HG02678 (cell line): ENCODE data around the gene NOC4L.
"Not testable (repeated sequence)": the region's sequence is repeated elsewhere in the genome, so short reads cannot be mapped to it uniquely, and the experiment has no call there.

ENCODE experiments used
- ATAC-seq: cut with Tn5 transposase; IDR thresholded peaks from one replicate; pipeline ENCODE4 v1.9.1; 2021; ENCODE audit warnings: mild to moderate bottlenecking, moderate library complexity; ENCODE audit not compliant: unreplicated experiment

Gene NOC4L

GRCh38 chr12:132180648-132181546 lies 36.6 kb downstream of the NOC4L start:
- ATAC-seq = no peak

GRCh38 chr12:132181570-132182200 lies 37.4 kb downstream of the NOC4L start:
- no peak for ATAC-seq

DNA sequence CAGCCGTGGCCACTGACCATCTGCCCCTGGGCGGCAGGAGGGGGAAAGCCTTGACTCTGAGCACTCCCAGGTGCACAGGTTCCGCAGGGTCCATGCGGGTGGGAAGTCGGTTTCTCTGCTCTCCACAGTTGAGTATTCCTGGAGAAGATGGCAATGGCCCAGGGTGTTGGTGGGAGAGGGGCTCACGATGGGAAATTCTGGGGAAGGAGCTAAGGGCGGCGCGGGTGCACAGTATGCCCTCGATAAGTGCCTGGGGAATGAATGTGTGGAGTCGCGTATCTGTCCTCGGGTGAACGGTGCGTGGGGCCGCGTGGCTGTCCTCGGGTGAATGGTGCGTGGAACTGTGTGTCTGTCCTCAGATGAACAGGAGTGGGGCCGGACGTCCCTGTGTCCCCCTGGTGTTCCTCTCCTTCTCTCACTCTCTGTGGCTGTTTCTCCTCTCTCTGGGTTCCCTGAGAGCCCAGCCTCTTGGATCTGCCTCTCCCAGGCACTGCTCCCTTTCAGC lies 38.0 kb downstream of the NOC4L start:
- ATAC-seq = no peak

DNA sequence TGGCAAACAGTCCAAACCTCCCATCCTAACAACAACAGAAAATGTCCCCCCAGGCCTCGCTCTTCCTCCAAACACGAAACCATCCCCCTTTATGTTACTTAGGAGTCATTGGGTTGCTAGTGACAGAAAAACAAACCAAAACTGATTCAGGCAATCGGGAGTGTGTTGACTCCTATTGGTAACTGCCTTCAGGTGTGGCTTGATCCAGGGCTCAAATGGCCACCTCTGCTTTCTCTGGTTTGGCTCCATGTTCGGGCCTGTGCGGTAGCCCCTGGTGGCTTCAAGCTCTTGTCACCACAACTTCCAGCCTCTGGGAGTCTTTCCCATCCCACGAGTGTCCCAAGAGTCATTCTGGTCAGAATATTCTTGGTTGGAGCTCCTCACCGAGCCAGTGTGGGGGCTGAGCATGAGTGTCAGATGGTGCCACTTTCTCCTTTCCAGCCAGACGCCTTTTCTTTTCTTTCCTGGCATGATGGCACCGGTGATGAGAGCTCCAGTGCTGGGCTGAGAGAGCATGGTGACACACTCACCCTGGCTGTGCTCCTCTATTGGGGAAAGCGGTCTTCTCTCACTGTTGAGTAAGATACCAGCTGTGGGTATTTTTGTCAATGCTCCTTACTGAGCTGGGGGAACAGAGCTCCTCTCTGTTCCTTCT lies 38.6 kb downstream of the NOC4L start:
- no peak for ATAC-seq

GRCh38 chr12:132185705-132186104 lies 41.4 kb downstream of the NOC4L start:
- ATAC-seq = no peak

DNA sequence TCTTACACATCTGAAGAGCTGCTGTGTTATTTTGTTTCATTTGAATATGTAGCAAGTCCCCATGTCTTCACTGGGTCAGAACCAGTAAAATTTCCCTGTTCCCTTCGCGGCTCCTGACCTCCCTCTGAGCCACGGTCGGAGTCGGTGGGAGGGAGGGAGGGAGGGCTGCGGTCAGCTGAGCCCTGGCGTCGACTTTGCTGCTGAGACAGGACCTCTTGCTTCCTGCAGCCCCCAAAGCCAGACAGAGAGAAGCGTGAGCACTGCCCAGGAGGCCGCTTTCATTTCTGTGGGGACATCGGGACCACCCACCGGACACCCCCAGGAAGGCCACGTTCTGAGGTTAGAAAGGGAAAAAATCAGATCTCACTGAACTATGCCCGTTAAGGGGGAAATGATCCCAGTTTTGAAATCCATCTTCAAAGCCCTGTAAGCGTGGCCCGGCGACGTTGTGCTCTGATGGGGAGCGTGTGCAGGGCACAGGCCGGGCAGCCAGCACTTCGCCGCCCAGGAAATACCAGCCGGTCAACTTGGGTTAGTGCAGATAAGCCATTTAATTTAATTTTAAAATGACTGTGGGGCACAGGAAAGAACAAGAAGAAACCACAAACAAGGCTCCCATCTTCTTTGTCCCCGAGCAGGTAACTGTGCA lies 42.1 kb downstream of the NOC4L start:
- no peak for ATAC-seq

GRCh38 chr12:132186857-132187620 lies 42.8 kb downstream of the NOC4L start:
- ATAC-seq = no peak

- ATAC-seq = no peak
Measured at GRCh38 chr12:132187646-132188450, 43.6 kb downstream of the NOC4L start.

GRCh38 chr12:132188451-132188901 lies 44.2 kb downstream of the NOC4L start:
- ATAC-seq = no peak

GRCh38 chr12:132188916-132189325 lies 44.7 kb downstream of the NOC4L start:
- ATAC-seq = no peak

DNA sequence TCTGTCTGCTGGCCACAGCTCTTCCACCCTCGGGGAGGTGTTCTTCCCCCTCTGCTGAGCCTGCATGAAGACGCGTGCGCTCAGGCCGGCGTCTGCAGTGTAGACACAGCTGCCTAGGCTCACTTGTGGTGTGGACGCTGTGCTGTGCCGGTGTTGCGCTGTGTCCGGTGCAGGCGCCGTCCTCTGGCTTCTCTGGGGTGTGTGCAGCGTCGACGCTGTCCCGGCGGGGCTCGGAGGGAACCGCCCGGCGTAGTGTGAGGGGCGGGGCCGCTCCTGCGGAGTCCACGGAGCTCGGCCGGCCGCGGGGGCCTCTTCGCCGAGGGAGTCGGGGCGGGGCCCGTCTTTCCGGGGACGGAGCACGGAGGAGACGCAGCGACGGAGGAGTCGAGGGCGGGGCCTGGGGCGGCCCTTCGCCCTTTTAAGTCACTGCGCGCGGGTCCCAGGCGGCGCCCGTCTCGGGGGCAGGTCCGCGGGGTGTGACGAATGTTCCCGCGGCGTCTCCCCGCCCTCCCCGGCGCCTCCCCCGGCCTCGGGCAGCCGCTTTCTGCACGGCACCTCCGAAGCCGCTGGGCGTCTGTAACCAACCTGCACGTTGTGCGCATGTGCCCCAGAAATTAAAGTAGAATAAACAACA lies 45.2 kb downstream of the NOC4L start:
- ATAC-seq = peak; percentile 96

GRCh38 chr12:132190012-132190755 lies 45.9 kb downstream of the NOC4L start:
- ATAC-seq = peak; percentile 32

GRCh38 chr12:132190834-132191500 lies 46.7 kb downstream of the NOC4L start:
- no peak for ATAC-seq

- ATAC-seq = no peak
Measured at GRCh38 chr12:132191715-132192553, 47.7 kb downstream of the NOC4L start.

DNA sequence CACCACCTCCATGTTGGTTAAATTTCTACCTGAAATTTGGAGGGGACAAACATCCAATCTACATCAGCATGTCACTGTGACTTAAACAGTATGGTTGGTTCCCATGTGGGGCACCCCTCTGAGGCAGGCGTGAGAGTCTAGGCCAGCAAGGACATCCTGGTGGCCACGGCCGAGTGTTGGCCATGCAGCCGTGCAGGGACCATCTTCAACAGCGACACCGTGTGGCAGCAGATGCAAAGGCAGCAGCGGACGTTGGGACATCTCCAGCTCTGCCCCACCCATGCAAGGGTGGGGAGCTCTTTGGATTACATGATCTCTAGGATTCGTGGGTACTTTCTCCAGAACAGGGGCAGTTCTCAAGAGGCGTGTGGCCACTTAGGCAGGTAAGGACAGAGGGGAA lies 49.8 kb downstream of the NOC4L start:
- ATAC-seq = no peak

- no peak for ATAC-seq
Measured at GRCh38 chr12:132194556-132194955, 50.3 kb downstream of the NOC4L start.

- ATAC-seq = not testable (repeated sequence)
Measured at GRCh38 chr12:132195242-132195641, 51.0 kb downstream of the NOC4L start.
